Skin epidermis (tissue), 12 donors: ENCODE results near the gene IL3.

Experiments
- H3K27ac ChIP-seq, 21 experiments: fragments of 200-600 bp; sonication (generic) in 11 of 21; one replicate each; pipeline ENCODE4 v1.5.0; 2020; ENCODE audit warnings: mild to moderate bottlenecking in 3 of 21, inconsistent platforms in 2 of 21, moderate library complexity in 2 of 21
- H3K4me3 ChIP-seq, 7 experiments: fragments of 200-600 bp; sonication (generic) in 2 of 7; one replicate each; pipeline ENCODE4 v1.5.0; 2020; ENCODE audit warnings: inconsistent platforms in 2 of 7, mild to moderate bottlenecking in 2 of 7, moderate library complexity in 1 of 7

Gene IL3

GRCh38 chr5:132055441-132055807 is 5.0 kb upstream of the IL3 start:
- H3K4me3 ChIP-seq = no peak overlapping the region
- no peak overlapping the region for H3K27ac ChIP-seq

GRCh38 chr5:132055808-132056609 is 4.4 kb upstream of the IL3 start:
- H3K4me3 ChIP-seq = no peak overlapping the region
- no peak overlapping the region for H3K27ac ChIP-seq

- no peak overlapping the region for H3K27ac ChIP-seq
- H3K4me3 ChIP-seq = no peak overlapping the region
Measured at GRCh38 chr5:132056610-132057497, 3.6 kb upstream of the IL3 start.

- H3K27ac ChIP-seq = no peak overlapping the region
Measured at GRCh38 chr5:132057498-132058255, 2.8 kb upstream of the IL3 start.

GRCh38 chr5:132058646-132059042 is 1.8 kb upstream of the IL3 start:
- Histone ChIP-seq H3K4me3 (no peak overlapping the region), H3K27ac (no peak overlapping the region)

More at GRCh38 chr5:132057498-132058255, 2.8 kb upstream of the IL3 start:
- H3K4me3 ChIP-seq = no peak overlapping the region

GRCh38 chr5:132059043-132059695 is 1.3 kb upstream of the IL3 start:
- no peak overlapping the region for H3K4me3 ChIP-seq
- H3K27ac ChIP-seq = no peak overlapping the region

- no peak overlapping the region for H3K27ac ChIP-seq
- no peak overlapping the region for H3K4me3 ChIP-seq
Measured at GRCh38 chr5:132059696-132060500, 557 bp upstream of the IL3 start.

GRCh38 chr5:132063090-132063911 is 2.8 kb downstream of the IL3 start:
- no peak overlapping the region for H3K27ac ChIP-seq
- no peak overlapping the region for H3K4me3 ChIP-seq

- H3K27ac ChIP-seq = no peak overlapping the region
- H3K4me3 ChIP-seq = no peak overlapping the region
Measured at GRCh38 chr5:132064140-132064539, 3.7 kb downstream of the IL3 start.

GRCh38 chr5:132064738-132065331 is 4.4 kb downstream of the IL3 start:
- Histone ChIP-seq H3K27ac (no peak overlapping the region), H3K4me3 (no peak overlapping the region)

- Histone ChIP-seq H3K27ac (no peak overlapping the region), H3K4me3 (no peak overlapping the region)
Measured at GRCh38 chr5:132065351-132065937, 5.0 kb downstream of the IL3 start.

GRCh38 chr5:132065951-132066701 is 5.7 kb downstream of the IL3 start:
- no peak overlapping the region for H3K27ac ChIP-seq
- H3K4me3 ChIP-seq = no peak overlapping the region

GRCh38 chr5:132066871-132067270 is 6.4 kb downstream of the IL3 start:
- Histone ChIP-seq H3K4me3 (no peak overlapping the region), H3K27ac (no peak overlapping the region)

GRCh38 chr5:132067451-132067850 is 7.0 kb downstream of the IL3 start:
- Histone ChIP-seq H3K4me3 (no peak overlapping the region), H3K27ac (no peak overlapping the region)

GRCh38 chr5:132067941-132068808 is 7.7 kb downstream of the IL3 start:
- no peak overlapping the region for H3K27ac ChIP-seq
- H3K4me3 ChIP-seq = no peak overlapping the region

GRCh38 chr5:132069561-132069960 is 9.1 kb downstream of the IL3 start:
- Histone ChIP-seq H3K27ac (no peak overlapping the region), H3K4me3 (no peak overlapping the region)
